Right atrium auricular region (tissue), 2 donors: Measurements from ENCODE around the gene AOPEP. TPM values are rescaled to one million over a fixed set of nuclear protein-coding genes. Genes with fewer than 3 reads are reported as not detected.

Source experiments
- DNase-seq: peaks from one replicate; pipeline ENCODE4 v3.0.0-alpha.2; 2019; ENCODE audit warnings: low spot score
- H3K27ac ChIP-seq, 2 donors: fragments of 200-600 bp; sonication (generic); 1 replicate in 1 of 2; 2 replicates in 1 of 2; pipeline ENCODE4 v1.5.1; 2016 to 2019
- H3K27me3 ChIP-seq, 2 donors: fragments of 200-600 bp; sonication (generic); one replicate each; pipeline versions ENCODE4 v1.5.1 to v1.6.0; 2017 to 2019
- H3K36me3 ChIP-seq: fragments of 200-600 bp; sonication (generic); one replicate; pipeline ENCODE4 v1.5.1; 2016
- H3K4me1 ChIP-seq, 2 donors: fragments of 200-600 bp; sonication (generic); one replicate each; pipeline versions ENCODE4 v1.5.1 to v1.6.0; 2017 to 2019
- H3K4me3 ChIP-seq, 2 donors: fragments of 200-600 bp; sonication (generic); 1 replicate in 1 of 2; 2 replicates in 1 of 2; pipeline ENCODE4 v1.5.1; 2017 to 2019; ENCODE audit warnings: mild to moderate bottlenecking in 1 of 2, moderate library complexity in 1 of 2
- H3K9me3 ChIP-seq, 2 donors: fragments of 200-600 bp; sonication (generic); one replicate each; pipeline ENCODE4 v1.5.1; 2019
- total RNA-seq, 2 donors: library from RNA; depleted of rRNA; stranded (reverse); fragments of >200 nt; gene quantifications; one replicate each; pipeline ENCODE4 v1.1.0, GENCODE V29; 2016
- TF ChIP-seq, protein P1 (sequence below), 2 donors: fragments of 200-600 bp; sonication (generic); IDR thresholded peaks; one replicate each; pipeline ENCODE4 v1.5.1; 2019; ENCODE audit warnings: antibody characterized with exemption in 2 of 2

AOPEP gene
- total RNA-seq, 2 donors from 2014 or later = 262 to 314 TPM

DNA sequence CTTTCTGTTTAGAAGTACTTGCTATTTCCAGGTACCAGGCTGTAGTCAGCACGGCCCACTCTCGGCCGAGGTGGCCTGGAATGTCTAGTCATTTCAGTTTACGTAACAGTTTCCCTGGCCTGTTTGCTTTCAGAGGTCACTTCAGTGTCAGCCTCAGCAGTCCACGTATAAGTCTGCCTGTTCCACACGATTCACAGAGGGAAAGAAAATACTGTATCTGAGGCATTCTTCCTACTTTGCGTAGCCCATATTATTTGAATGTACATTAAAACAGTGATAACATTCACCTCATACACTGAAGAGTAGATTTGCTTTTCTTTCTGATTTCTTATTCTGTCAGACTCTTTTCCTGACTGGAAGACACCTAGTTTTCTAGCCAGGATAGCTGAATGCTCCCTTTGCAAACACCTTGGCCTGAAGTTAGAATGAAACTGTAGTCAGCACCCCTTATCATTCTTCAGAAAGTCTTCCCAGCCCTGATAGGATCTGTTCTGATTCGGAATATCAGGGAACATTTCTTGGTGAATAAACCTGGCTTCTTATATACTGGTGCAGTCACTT is 140.9 kb downstream of the AOPEP start:
- H3K36me3 ChIP-seq = no peaks in the 10 kb centered on the region
- no peak overlapping the region for H3K4me3 ChIP-seq
- DNase-seq = peak; percentile 86
- H3K27ac ChIP-seq = peak overlapping the region; percentile 79 to 86
- no peaks in the 10 kb centered on the region for H3K27me3 ChIP-seq
- no peaks in the 10 kb centered on the region for H3K9me3 ChIP-seq
- TF ChIP-seq, protein P1, sequence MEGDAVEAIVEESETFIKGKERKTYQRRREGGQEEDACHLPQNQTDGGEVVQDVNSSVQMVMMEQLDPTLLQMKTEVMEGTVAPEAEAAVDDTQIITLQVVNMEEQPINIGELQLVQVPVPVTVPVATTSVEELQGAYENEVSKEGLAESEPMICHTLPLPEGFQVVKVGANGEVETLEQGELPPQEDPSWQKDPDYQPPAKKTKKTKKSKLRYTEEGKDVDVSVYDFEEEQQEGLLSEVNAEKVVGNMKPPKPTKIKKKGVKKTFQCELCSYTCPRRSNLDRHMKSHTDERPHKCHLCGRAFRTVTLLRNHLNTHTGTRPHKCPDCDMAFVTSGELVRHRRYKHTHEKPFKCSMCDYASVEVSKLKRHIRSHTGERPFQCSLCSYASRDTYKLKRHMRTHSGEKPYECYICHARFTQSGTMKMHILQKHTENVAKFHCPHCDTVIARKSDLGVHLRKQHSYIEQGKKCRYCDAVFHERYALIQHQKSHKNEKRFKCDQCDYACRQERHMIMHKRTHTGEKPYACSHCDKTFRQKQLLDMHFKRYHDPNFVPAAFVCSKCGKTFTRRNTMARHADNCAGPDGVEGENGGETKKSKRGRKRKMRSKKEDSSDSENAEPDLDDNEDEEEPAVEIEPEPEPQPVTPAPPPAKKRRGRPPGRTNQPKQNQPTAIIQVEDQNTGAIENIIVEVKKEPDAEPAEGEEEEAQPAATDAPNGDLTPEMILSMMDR (IDR thresholded peaks at IDR 0.05) = no peak
- H3K4me1 ChIP-seq = peaks cover 0 to 78% of the 10 kb centered on the region in 2 donors

DNA sequence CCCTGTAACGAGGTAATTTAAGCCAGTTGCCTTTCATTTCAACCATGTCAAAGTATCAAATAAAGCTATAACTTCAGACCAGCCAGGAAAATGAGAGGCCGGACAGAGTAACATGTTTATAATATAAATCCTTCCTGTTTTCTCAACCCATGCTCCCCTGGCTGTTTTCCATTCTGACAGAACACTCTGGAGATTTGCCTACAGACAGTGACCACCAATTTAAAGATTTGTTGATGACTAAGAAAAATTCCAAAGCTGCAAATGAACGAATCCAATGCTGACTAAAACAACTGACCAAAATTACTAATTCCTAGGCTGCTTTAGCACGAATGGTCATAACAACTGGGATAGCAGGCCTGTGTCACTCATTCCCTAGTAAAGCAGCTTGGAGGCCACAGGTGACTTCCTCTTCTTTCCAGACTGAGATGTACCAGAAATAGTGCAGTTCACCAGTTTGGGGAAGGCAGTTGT is 141.4 kb downstream of the AOPEP start:
- Histone ChIP-seq H3K36me3 (no peaks in the 10 kb centered on the region), H3K9me3 (no peaks in the 10 kb centered on the region), H3K4me1 (peaks cover 0 to 83% of the 10 kb centered on the region in 2 donors), H3K27ac (peak overlapping the region; percentile 79 to 86), H3K27me3 (no peaks in the 10 kb centered on the region), H3K4me3 (no peak overlapping the region)
- no peak for DNase-seq
- TF ChIP-seq, protein P1 (IDR thresholded peaks at IDR 0.05) = no peak

DNA sequence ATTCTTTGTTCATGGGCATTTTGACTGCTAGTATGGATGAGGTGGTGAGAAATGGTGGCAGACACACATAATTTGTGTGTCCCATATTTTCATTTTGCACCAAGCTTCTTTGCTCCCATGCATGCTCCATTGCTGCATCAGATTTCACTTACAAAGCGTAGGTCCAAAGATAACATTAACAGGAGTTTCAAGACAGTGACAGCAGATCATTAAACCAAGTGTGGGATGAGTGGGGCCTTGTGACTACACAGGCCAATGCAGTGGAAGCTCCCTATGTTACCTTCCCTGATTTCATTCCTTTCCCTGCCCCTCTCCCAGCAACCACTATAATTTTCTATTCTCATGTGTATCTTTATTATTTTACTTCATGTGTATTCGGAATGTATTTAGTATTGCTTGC is 142.0 kb downstream of the AOPEP start:
- DNase-seq = no peak
- TF ChIP-seq, protein P1 (IDR thresholded peaks at IDR 0.05) = no peak
- H3K4me3 ChIP-seq = no peak overlapping the region
- H3K27ac ChIP-seq = peak overlapping the region; percentile 79 to 86
- no peaks in the 10 kb centered on the region for H3K9me3 ChIP-seq
- peaks cover 0 to 89% of the 10 kb centered on the region in 2 donors for H3K4me1 ChIP-seq
- no peaks in the 10 kb centered on the region for H3K36me3 ChIP-seq
- no peaks in the 10 kb centered on the region for H3K27me3 ChIP-seq

DNA sequence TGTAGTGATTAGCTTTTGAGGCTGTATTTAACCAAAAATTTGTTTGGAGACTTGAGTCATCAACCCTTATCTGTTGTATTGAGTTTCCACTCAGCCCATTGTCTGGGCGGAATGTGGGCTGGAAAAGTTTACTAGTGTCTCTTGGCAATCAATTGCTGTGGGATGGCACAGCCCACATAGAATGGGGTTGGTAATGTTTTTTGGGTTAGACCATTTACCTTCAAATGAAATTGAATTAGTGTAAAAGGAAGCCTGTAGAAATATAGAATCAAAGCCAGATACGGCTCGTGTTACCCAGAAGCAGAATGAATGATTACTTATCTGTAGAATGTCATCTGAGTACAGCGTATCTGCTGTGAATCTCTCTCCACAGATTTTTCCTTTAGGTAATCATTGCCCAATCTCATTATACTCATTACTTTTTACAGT is 142.9 kb downstream of the AOPEP start:
- TF ChIP-seq, protein P1 (IDR thresholded peaks at IDR 0.05) = no peak
- H3K4me3 ChIP-seq = no peak overlapping the region
- H3K36me3 ChIP-seq = no peaks in the 10 kb centered on the region
- peak overlapping the region; percentile 79 to 86 for H3K27ac ChIP-seq
- H3K9me3 ChIP-seq = no peaks in the 10 kb centered on the region
- H3K27me3 ChIP-seq = no peaks in the 10 kb centered on the region
- H3K4me1 ChIP-seq = peaks cover 0 to 90% of the 10 kb centered on the region in 2 donors
- no peak for DNase-seq

DNA sequence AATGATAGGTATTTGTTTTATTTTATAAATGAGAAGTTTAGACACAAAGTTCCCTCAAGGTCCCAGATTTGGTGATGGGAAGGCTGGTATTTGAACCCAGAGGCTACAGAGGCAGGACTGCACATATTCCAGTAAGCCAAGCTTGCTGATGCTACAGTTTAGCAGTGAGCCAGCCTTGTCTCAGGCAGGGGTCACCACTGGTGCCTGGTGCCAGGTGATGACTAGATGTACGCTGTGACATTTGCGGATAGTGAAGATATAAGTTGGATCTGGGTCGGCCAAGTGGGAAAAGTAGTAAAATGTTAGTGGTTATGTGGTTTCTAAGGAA is 143.9 kb downstream of the AOPEP start:
- TF ChIP-seq, protein P1 (IDR thresholded peaks at IDR 0.05) = no peak
- Histone ChIP-seq H3K27ac (peak overlapping the region; percentile 79 to 86), H3K9me3 (no peaks in the 10 kb centered on the region), H3K4me3 (no peak overlapping the region), H3K4me1 (peaks cover 0 to 84% of the 10 kb centered on the region in 2 donors), H3K27me3 (no peaks in the 10 kb centered on the region), H3K36me3 (no peaks in the 10 kb centered on the region)
- DNase-seq = no peak
